ENCODE measurements around the gene ADH6. TPM values are rescaled to one million over a fixed set of nuclear protein-coding genes. Genes with fewer than 3 reads are reported as not detected.
"Not testable (repeated sequence)": the region's sequence is repeated elsewhere in the genome, so short reads cannot be mapped to it uniquely, and the experiment has no call there.

The ADH6 gene
- total RNA-seq, 2 experiments from 2014 or later: not detected

DNA sequence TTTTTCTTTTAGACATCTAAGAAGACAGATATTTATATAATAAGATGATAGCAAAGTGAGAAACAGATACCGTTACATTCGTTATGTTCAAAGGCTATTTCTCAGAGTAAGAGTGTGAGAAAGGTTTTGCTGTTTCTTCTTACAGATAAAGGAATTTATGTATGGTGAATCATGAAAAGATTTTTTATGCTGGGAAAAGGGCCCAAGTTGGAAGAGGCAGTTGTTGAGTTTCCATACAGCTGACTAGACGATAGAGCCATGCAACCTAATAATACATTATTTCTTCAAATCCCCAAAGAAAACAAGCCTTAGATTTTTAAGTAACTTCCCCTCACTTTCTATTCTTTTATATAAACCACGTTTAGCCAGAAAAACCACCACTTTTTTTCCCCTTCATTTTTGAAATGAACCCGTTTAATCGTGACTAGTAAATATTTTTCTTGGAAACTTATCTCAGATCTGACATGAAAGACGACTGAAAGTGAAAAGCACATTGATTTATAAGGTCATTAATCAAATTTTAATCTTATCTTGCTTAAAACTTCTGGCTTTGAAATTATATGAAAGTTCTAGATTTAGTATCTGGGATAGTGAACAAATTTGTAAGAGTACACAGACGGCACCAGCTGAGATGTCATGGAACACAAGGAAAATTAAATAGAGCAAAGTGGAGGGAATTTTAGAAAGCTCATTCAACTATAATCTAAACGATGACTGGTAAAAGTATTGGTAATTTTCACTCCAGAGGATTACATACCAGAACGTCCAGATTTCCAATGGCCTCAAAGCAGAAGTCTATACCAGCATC, 10.9 kb downstream of the ADH6 start:
- POLR2A ChIA-PET: no interaction called here
- Mint-ChIP-seq H3K4me3 (no peak overlapping the region), H3K9me3 (no peaks in the 10 kb centered on the region), H3K4me1 (no peaks in the 10 kb centered on the region), H3K27me3 (peaks cover 3% of the 10 kb centered on the region), H3K27ac (no peak overlapping the region), H3K36me3 (ENCODE audit: low read depth) (no peaks in the 10 kb centered on the region)
- no peak for DNase-seq
- CTCF ChIA-PET: no interaction called here

DNA sequence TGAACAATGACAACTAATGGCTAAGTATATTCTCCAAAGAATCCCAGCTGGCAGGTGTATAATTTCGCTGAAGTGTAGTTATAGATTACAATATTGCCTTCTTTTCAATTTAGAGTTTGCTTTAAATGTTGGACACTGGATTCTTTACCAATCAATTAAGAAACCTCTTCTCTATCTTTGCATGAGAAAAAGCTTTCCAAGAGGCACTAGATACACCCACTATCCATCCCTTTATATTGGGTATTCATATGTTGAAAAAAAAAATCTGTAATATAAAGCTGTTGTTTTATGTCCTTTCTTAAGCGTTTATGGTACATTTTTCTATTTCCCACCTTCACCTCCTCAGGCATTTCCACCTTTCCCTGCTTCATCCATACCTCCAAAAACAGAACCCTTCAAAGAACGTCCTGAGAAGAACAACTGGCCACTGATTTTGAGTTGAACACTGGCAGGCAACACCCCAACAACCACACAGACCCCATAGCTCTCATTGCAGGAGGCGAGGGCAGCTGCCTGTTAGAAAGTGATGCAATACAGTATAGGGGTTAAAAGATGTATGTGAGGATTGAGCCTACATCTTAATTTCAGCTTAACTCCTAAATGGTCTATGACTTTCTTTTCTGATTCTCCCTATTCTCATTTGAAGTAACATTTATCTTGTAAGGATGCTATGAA, 11.8 kb downstream of the ADH6 start:
- no peaks in the 10 kb centered on the region for H3K9me3 Mint-ChIP-seq
- H3K27ac Mint-ChIP-seq: no peak overlapping the region
- POLR2A ChIA-PET: no interaction called here
- H3K36me3 Mint-ChIP-seq (ENCODE audit: low read depth): no peaks in the 10 kb centered on the region
- no peak overlapping the region for H3K4me3 Mint-ChIP-seq
- peaks cover 3% of the 10 kb centered on the region for H3K27me3 Mint-ChIP-seq
- DNase-seq: no peak
- H3K4me1 Mint-ChIP-seq: no peaks in the 10 kb centered on the region
- CTCF ChIA-PET: no interaction called here

DNA sequence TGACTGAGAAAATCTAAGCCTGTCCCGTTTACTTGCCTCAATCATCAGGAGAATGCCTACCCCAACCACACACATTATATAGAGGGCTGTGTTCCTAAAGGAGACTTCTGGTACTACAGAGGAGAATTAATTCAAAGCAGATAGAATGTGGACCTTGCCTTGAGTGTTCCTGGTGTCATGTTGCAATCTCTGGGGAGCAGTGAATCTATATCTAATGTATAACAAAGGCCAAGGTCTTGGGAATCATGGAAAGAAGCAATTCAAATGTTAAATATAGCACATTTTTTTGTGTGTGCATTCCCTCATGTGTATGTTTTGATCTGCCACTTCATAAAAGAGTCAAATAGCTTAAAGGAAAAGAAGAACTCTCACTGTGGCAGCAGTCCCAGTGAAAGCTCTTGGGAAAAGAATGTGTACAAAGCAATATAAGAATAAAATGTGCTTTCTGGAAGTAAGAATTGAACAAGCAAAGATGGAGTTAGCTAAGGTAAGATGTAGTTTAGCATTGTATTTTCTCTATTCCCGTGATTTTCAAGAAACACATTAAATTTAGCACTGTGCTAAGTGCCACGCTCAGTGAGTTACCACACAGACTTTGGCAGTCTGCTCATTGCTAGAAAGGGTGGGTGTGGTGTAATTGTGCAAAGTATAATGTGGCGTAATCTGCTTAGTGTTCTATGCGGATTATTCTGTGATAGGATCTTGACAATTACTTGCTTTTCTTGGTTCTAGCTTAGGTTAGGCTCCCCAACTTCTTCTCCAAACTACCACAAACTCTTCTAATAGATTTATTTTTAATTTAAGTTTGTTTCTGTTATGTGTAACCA, 13.7 kb downstream of the ADH6 start:
- peaks cover 3% of the 10 kb centered on the region for H3K27me3 Mint-ChIP-seq
- H3K9me3 Mint-ChIP-seq: no peaks in the 10 kb centered on the region
- no peaks in the 10 kb centered on the region for H3K36me3 Mint-ChIP-seq (ENCODE audit: low read depth)
- no peak for DNase-seq
- no peaks in the 10 kb centered on the region for H3K4me1 Mint-ChIP-seq
- ChIA-PET POLR2A (no interaction called here), CTCF (no interaction called here)
- no peak overlapping the region for H3K4me3 Mint-ChIP-seq
- no peak overlapping the region for H3K27ac Mint-ChIP-seq

DNA sequence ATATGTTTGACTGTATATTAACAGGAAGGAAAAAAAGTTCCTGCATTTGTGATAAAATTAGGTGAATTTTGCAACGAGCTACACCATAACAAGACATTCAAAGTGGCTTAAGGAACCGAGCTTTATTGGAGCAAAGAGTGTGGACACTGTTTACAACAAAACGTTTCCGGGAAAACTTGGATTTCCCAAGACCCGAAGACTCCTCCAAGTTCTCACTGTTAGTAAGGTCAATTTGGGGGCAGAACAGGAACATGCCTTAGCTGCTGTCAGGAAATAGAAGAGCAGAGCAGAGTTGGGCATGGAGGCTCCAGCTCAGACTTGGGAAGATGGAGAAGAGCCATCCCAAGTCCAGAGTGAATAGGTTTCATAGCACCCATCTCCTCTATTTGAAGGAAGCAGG, 16.5 kb downstream of the ADH6 start:
- DNase-seq: no peak
- POLR2A ChIA-PET: no interaction called here
- CTCF ChIA-PET: no interaction called here
- Mint-ChIP-seq H3K27me3 (peaks cover 2% of the 10 kb centered on the region), H3K36me3 (ENCODE audit: low read depth) (no peaks in the 10 kb centered on the region), H3K27ac (no peak overlapping the region), H3K9me3 (no peaks in the 10 kb centered on the region), H3K4me3 (no peak overlapping the region), H3K4me1 (no peaks in the 10 kb centered on the region)

DNA sequence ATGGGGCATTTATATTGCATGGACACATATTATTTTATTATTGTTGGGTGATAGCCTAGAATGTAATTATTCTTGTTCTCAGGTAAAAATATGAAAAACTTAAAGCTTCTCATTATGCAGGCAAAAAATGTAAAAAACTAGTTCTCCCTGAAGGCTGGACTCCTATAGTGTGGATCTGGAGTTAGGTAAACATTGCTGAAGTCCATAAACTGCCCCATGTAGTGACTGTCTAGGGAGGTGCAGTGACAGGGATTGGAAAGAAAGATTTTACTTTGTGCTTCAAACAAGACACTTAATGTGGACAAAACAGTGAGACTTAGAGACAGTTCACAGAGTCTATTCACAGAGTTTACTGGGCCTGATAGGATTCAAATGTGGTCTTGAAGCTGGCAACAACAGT, 17.0 kb downstream of the ADH6 start:
- ChIA-PET CTCF (no interaction called here), POLR2A (no interaction called here)
- Mint-ChIP-seq H3K27me3 (no peaks in the 10 kb centered on the region), H3K4me3 (no peak overlapping the region), H3K9me3 (no peaks in the 10 kb centered on the region), H3K36me3 (ENCODE audit: low read depth) (no peaks in the 10 kb centered on the region), H3K4me1 (no peaks in the 10 kb centered on the region), H3K27ac (no peak overlapping the region)
- no peak for DNase-seq

DNA sequence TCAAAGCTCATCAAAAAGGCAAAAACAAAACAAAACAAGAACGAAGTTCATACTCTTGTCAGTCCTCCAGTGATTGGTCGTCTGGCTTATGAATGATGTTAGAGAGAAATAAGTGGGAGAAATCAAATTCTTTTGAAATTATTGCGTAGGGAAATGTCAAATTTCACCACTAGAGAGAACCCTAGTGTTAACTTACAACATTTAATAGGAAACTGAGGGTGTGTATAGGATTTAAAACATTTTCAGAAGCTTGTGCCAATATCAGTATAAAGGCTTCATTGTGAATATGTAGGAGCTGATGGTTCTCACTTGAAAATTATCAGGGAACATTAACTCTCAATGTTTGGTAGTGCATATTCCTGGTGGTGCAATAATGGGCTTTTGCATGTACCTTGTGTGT, 17.4 kb downstream of the ADH6 start:
- Mint-ChIP-seq H3K4me3 (no peak overlapping the region), H3K27me3 (no peaks in the 10 kb centered on the region), H3K4me1 (no peaks in the 10 kb centered on the region), H3K9me3 (no peaks in the 10 kb centered on the region), H3K27ac (no peak overlapping the region), H3K36me3 (ENCODE audit: low read depth) (no peaks in the 10 kb centered on the region)
- ChIA-PET CTCF (no interaction called here), POLR2A (no interaction called here)
- no peak for DNase-seq

DNA sequence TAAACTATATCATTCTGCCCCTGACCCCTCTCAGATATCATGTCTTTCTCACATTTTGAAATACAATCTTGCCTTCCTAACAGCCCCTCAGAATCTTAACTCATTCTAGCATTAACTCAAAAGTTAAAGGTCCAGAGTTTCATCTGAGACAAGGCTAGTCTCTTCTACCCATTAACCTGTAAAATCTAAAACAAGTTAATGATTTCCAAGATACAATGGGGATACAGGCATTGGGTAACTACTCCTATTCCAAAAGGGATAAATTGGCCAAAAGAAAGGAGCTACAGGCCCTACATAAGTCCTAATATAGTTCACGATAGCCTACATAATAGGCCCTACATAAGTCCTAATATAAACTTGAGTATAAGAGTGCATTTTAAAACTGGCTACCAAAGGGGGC, 18.9 kb downstream of the ADH6 start:
- H3K36me3 Mint-ChIP-seq (ENCODE audit: low read depth): no peaks in the 10 kb centered on the region
- no peaks in the 10 kb centered on the region for H3K4me1 Mint-ChIP-seq
- ChIA-PET POLR2A (no interaction called here), CTCF (no interaction called here)
- H3K4me3 Mint-ChIP-seq: no peak overlapping the region
- no peak for DNase-seq
- no peaks in the 10 kb centered on the region for H3K27me3 Mint-ChIP-seq
- no peaks in the 10 kb centered on the region for H3K9me3 Mint-ChIP-seq
- no peak overlapping the region for H3K27ac Mint-ChIP-seq

DNA sequence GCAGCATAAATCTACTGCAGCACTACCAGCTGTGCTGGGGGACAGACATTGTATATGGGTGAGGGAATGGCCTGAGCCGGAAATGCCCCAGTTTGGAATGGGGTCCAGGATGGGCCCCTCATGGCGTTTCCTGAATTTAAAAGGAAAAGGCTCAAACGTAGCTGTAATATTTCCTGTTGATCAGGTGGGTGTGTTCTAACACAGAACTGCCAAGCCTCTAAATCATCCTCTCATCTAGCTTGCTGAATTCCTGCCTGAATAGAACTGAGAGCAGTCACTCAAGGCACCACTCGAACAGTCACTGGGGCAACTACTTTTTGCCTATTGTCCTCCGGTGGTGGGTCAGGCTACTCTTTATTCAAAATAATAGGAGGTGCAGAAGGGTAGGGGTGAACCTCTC, 28.7 kb downstream of the ADH6 start:
- DNase-seq: no peak
- ChIA-PET CTCF (no interaction called here), POLR2A (no interaction called here)
- Mint-ChIP-seq H3K27ac (no peak overlapping the region), H3K9me3 (peaks cover 19% of the 10 kb centered on the region), H3K4me3 (no peak overlapping the region), H3K4me1 (no peaks in the 10 kb centered on the region), H3K36me3 (ENCODE audit: low read depth) (no peaks in the 10 kb centered on the region), H3K27me3 (no peaks in the 10 kb centered on the region)

DNA sequence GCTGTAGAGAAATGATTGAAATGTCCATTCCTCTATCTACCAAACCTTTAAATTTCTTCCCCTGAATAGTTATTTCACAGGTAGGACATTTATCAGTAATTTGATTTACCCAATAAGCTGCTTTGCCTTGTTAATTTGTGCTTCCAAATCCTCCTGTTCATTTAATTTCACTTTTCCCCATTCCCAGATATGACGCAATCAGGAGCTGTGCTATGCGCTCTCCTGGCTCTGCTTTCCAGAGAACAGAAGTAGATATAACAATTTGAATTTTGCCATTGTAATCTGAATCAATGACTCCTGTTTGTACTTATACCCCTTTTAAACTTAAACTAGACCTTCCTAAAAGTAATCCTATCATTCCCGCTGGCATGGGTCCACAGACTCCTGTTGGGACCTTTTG, 29.1 kb downstream of the ADH6 start:
- H3K4me1 Mint-ChIP-seq; POLR2A ChIA-PET; H3K36me3 Mint-ChIP-seq (ENCODE audit: low read depth); H3K4me3 Mint-ChIP-seq; H3K27ac Mint-ChIP-seq; H3K27me3 Mint-ChIP-seq; CTCF ChIA-PET; DNase-seq: not testable (repeated sequence)
- H3K9me3 Mint-ChIP-seq: peaks cover 19% of the 10 kb centered on the region

DNA sequence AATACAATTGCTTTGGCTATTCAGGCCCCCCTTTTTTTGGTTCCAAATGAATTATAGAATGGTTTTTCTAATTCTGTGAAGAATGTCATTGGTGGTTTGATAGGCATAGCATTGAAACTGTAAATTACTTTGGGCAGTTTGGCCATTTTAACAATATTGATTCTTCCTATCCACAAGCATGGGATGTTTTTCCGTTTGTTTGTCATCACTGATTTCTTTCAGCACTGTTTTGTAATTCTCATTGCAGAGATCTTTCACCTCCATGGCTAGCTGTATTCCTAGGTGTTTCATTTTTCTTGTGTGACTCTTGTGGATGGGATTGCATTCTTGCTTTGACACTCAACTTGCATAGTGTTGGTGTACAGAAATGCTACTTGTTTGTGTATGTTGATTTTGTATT, 33.0 kb downstream of the ADH6 start:
- no peak overlapping the region for H3K27ac Mint-ChIP-seq
- no peaks in the 10 kb centered on the region for H3K4me1 Mint-ChIP-seq
- POLR2A ChIA-PET: interaction anchor here (0.6 kb wide), 1 partner anchor 785 kb away, joined by 3 read pairs; no protein-coding TSS in a partner anchor
- H3K4me3 Mint-ChIP-seq: no peak overlapping the region
- CTCF ChIA-PET: no interaction called here
- no peaks in the 10 kb centered on the region for H3K27me3 Mint-ChIP-seq
- H3K9me3 Mint-ChIP-seq: peaks cover 15% of the 10 kb centered on the region
- H3K36me3 Mint-ChIP-seq (ENCODE audit: low read depth): no peaks in the 10 kb centered on the region
- no peak for DNase-seq

DNA sequence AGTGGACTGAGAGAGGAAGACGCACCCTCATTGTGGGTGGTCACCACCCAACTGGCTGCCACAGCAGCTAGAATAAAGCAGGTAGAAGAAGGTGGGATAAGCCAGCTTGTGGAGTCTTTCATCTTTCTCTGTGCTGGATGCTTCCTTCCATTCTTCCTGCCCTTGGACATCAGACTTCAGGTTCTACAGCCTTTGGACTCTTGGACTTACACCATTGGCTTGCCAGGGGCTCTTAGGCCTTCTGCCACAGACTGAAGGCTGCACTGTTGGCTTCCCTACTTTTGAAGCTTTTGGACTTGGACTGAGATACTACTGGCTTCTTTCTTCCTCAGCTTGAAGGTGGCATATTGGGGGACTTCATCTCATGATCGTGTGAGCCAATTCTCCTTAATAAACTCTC, 33.5 kb downstream of the ADH6 start:
- Mint-ChIP-seq H3K4me1 (no peaks in the 10 kb centered on the region), H3K4me3 (no peak overlapping the region), H3K27me3 (no peaks in the 10 kb centered on the region), H3K27ac (no peak overlapping the region), H3K36me3 (ENCODE audit: low read depth) (no peaks in the 10 kb centered on the region), H3K9me3 (peaks cover 15% of the 10 kb centered on the region)
- POLR2A ChIA-PET: interaction anchor here (0.6 kb wide), 1 partner anchor 785 kb away, joined by 3 read pairs; no protein-coding TSS in a partner anchor
- no peak for DNase-seq
- CTCF ChIA-PET: no interaction called here

DNA sequence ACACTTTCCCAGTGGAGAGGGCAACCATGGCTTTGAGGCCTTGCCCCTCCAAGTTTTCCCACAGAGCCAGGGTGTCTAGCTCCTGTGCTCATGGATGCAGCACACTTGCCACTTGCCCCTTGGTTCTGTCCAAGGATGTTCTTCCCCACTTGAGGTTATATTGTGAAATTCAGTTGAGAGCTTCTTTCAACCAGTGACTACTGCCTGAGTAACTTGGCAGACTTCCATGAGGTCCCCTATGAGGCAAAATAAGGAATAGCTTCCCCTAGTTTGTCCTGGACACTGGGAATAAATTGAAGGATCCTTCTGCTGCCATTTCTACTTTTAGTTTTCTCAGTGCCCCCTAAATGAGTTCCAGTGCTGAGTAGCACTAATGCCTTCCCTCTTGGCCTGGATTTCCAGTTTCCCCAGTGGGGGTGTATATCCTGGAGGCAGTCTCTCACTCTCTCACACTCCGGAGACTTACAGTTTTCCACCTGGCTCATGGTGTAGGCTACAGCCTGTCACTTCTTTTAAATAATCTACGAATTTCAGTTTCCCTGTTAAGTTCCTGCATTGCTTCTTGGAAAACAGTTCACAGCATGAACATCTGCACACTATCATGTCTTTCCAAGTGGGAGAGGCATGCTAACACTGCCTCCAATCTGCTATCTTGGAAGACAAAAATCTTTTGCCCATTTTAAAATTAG, 38.5 kb downstream of the ADH6 start:
- Mint-ChIP-seq H3K27me3 (no peaks in the 10 kb centered on the region), H3K27ac (no peak overlapping the region), H3K36me3 (ENCODE audit: low read depth) (no peaks in the 10 kb centered on the region), H3K4me3 (no peak overlapping the region), H3K9me3 (peaks cover 6% of the 10 kb centered on the region), H3K4me1 (no peaks in the 10 kb centered on the region)
- CTCF ChIA-PET: no interaction called here
- POLR2A ChIA-PET: no interaction called here
- no peak for DNase-seq

DNA sequence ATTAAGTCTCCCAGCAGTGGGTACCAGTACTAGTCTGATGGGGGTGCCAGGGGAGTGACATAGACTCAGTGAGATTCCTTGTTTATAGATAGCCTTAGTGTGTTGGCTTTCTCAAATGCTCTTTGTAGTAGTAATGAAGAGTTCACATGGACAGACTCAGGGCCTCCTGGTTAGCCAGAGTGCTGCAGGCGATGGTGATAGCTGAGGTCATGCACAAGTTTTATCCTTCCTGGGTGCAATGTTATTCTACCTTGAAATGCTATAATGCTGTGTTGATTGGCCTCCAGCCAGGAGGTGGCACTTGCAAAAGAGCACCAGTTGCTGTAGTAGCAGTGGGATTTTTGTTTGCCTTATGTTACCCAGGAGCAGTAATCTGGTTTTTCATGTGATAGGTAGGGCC, 39.4 kb downstream of the ADH6 start:
- H3K27me3 Mint-ChIP-seq: no peaks in the 10 kb centered on the region
- CTCF ChIA-PET: no interaction called here
- peaks cover 4% of the 10 kb centered on the region for H3K9me3 Mint-ChIP-seq
- DNase-seq: no peak
- POLR2A ChIA-PET: no interaction called here
- no peak overlapping the region for H3K27ac Mint-ChIP-seq
- no peak overlapping the region for H3K4me3 Mint-ChIP-seq
- no peaks in the 10 kb centered on the region for H3K36me3 Mint-ChIP-seq (ENCODE audit: low read depth)
- no peaks in the 10 kb centered on the region for H3K4me1 Mint-ChIP-seq

All from activated CD4-positive, alpha-beta memory T cell treated with anti-CD3 and anti-CD28 coated beads, Interleukin-2, amount 10 ng/mL, durations not matched to agents 7 days and 5 days (primary cell).